22Rv1 (cell line): ENCODE data around the gene TMEM209.
"Not testable (repeated sequence)": the region's sequence is repeated elsewhere in the genome, so short reads cannot be mapped to it uniquely, and the experiment has no call there.

Source experiments
- H3K27ac ChIP-seq: fragments of 450-650 bp; 2 replicates; pipeline ENCODE4 v1.5.1; 2017
- ZFX ChIP-seq: fragments of 450-650 bp; IDR thresholded peaks from 2 replicates; pipeline ENCODE4 v1.6.1; 2017; ENCODE audit warnings: antibody characterized with exemption, borderline replicate concordance
- TF ChIP-seq, protein P1 (sequence below): fragments of 450-650 bp; IDR thresholded peaks from 2 replicates; pipeline ENCODE4 v1.5.1; 2017; ENCODE audit warnings: mild to moderate bottlenecking

The TMEM209 gene

DNA sequence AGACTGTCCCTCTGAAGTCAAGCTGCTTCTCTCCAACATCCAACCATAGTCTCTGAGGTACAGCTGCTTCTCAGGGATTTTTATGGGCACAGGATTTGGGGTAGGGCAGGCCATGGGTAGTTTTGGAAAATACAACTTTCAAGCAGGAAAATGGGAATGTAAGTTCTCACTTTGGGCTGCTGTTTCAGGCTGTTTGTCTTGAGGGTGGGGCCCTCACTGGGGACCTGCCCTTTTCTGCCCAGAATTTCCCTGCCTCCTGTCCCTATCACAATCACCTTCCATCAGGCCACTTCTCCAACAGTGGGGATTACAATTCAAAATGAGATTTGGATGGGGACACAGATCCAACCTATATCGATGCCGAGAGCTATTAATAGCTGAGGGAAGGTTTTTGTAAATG, 27.0 kb upstream of the TMEM209 start:
- H3K27ac ChIP-seq: no peak overlapping the region
- no peak for TF ChIP-seq ZFX
- TF ChIP-seq, protein P1, sequence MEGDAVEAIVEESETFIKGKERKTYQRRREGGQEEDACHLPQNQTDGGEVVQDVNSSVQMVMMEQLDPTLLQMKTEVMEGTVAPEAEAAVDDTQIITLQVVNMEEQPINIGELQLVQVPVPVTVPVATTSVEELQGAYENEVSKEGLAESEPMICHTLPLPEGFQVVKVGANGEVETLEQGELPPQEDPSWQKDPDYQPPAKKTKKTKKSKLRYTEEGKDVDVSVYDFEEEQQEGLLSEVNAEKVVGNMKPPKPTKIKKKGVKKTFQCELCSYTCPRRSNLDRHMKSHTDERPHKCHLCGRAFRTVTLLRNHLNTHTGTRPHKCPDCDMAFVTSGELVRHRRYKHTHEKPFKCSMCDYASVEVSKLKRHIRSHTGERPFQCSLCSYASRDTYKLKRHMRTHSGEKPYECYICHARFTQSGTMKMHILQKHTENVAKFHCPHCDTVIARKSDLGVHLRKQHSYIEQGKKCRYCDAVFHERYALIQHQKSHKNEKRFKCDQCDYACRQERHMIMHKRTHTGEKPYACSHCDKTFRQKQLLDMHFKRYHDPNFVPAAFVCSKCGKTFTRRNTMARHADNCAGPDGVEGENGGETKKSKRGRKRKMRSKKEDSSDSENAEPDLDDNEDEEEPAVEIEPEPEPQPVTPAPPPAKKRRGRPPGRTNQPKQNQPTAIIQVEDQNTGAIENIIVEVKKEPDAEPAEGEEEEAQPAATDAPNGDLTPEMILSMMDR: no peak

DNA sequence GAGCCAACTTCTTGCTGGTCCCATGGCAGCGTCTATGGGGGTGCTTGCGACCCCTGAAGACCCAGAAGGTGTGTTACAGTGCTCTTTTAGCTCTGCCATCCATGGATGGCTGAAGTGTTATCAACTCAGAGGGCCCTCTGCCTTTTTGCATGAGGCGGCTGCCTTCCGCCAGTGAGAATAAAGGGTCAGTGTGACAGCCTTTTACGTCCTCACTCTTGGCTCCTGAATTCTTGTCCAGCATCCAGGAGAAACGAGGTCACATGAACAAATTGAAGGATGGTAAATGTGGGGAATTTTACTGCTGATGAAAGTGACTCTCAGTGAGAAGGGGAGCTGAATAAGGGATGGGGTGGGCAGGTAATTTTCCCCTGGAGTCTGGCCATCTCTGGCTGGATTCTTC, 26.6 kb upstream of the TMEM209 start:
- TF ChIP-seq, protein P1: no peak
- no peak for TF ChIP-seq ZFX
- H3K27ac ChIP-seq: no peak overlapping the region

DNA sequence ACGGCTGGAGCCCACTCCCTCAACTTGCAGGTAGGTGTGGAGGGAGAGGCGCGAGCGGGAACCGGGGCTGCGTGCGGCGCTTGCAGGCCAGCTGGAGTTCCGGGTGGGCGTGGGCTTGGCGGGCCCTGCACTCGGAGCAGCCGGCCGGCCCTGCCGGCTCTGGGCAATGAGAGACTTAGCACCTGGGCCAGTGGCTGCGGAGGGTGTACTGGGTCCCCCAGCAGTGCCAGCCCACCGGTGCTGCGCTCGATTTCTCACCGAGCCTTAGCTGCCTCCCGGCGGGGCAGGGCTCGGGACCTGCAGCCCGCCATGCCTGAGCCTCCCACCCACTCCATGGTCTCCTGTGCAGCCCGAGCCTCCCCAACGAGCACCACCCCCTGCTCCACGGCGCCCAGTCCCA, 24.8 kb upstream of the TMEM209 start:
- not testable (repeated sequence) for H3K27ac ChIP-seq

DNA sequence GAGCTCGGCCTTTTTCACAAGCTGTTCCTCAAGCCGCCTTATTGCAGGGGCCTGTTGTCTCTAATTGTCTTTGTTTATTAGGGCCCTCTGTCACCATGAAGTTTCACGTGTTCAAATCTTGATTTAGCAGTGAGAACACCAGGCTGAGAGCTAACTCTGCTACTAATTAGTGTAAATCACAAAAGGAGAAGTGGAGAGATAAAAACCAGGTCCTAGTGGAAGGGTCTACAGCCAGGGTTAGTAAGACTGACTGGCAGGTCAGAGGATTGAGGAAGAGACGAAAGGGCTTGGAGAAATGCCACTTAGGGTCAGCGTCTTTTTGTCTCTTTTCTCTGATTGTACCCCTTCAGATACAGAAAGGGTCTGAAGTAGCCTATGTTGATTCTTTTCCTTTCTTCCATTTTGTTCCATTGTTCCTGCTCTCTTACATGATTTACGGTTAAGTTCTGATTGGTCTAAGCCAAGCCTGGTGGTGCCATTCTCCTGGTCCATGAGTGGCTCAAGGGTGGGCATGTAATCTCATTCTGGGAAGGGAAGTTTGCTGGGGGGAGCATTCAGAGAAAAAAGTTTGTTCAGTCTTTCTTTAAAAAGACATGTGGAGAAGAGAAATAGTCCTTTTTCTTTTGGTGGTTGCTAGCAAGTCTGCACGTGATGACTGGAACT, 23.8 kb upstream of the TMEM209 start:
- H3K27ac ChIP-seq: no peak overlapping the region
- no peak for TF ChIP-seq ZFX
- TF ChIP-seq, protein P1: no peak

DNA sequence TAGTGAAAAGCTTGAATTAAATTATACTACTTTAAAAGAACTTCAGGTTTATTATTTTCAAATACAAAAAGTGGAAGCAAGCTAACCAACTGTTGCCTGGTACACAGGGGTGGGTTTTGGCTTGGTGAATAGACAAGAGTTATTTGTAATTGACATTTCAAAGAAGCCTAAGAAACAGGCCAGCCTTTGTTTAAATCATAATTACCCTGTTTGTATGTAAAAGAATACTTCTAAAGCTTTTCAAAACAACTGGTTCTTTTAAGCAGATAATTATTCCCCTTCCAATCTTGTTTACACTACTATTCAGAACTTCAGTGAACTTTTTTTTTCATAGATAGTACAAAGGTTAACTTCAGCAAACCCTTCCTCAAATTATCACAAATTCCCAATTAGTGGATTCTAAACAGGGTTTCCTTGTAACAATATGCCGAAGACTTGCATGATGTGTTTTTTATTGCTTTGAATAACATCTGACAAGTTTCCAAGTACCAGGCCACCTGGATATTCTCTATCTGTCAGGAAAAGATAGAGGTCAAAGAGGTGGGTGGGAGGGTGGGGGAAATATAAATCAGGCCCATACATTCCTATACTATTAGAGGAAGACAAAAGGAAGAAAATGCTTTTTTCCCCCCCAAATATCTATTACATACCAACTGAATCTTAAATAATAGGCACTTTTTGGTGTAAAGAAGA, 22.8 kb upstream of the TMEM209 start:
- H3K27ac ChIP-seq: no peak overlapping the region
- TF ChIP-seq ZFX: no peak
- TF ChIP-seq, protein P1: no peak

DNA sequence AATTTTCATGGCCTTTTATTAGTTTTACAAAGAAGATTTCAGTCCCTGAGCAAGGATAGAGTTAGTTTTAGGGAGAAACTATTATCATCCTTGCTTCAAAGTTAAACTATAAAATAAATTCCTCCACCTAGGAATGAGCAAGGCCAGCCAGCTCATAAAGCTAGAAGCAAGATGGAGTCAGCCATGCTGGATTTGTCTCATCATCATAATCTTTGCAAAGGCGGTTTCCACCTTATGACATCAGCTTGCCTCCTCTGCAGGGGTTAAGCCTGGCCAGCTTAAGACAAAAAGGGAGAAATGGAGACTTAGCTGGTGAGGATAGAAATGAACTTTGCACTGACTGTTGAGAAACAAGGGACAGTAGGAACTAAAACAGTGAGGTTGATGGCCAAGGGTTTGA, 21.1 kb upstream of the TMEM209 start:
- TF ChIP-seq, protein P1: no peak
- TF ChIP-seq ZFX: no peak
- no peak overlapping the region for H3K27ac ChIP-seq

DNA sequence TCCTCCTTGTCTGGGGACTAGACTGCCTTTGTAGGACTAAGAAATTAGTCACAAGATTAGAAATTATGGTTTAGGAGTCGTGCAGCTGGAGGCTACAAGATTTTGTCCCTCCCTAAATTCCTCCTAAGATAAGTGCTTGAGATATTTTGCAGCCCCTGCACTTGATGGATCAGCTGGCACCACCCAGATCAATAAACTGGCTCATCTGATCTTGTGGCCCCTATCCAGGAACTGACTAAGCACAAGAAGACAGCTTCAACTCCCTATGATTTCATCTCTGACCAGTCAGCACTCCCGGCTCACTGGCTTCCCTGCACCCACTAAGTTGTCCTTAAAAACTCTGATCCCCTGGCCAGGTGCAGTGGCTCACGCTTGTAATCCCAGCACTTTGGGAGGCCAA, 19.7 kb upstream of the TMEM209 start:
- H3K27ac ChIP-seq: not testable (repeated sequence)

DNA sequence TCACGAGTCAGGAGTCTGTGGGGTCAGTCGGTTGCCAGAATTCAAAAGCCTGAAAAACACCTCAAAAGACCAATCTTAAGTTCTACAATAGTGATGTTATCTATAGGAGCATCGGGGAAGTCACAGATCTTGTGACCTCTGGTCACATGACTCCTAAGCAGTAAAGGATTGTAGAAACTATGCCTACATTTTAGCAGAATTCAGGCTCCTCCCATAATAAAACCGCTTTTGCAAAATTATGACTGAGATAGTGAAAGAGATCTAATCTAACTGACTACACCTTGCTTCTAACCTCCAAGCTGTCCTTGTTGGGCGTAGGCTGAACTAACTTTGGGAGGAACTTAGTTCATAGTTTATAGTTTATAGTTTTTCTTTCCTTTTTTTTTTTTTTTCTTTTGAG, 19.0 kb upstream of the TMEM209 start:
- no peak overlapping the region for H3K27ac ChIP-seq
- no peak for TF ChIP-seq ZFX
- TF ChIP-seq, protein P1: no peak
